WI38 (cell line): Measurements from ENCODE around the gene EFCAB9.

Experiments used
- H3K4me3 ChIP-seq: 2 replicates; pipeline ENCODE4 v1.5.1; 2011; ENCODE audit warnings: low read depth, mild to moderate bottlenecking, control low read depth, low read length
- TF ChIP-seq, protein P1 (sequence below): IDR thresholded peaks from 2 replicates; pipeline ENCODE4 v1.5.1; 2012; ENCODE audit warnings: low read depth, mild to moderate bottlenecking, control low read depth, low read length

EFCAB9 gene

DNA sequence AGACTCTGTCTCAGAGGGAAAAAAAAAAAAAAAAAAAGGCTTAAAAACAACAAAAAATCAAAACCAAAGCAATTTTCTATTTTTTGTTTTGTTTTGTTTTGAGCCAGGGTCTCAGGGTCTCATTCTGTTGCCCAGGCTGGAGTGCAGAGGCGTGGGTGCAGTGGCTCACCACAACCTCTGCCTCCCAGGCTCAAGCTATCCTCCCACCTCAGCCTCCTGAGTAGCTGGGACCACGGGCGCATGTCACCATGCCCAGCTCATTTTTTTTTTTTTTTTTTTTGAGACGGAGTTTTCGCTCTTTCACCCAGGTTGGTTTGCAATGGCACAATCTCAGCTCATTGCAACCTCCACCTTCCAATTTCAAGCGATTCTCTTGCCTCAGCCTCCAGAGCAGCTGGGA is 11.7 kb upstream of the EFCAB9 start:
- TF ChIP-seq, protein P1, sequence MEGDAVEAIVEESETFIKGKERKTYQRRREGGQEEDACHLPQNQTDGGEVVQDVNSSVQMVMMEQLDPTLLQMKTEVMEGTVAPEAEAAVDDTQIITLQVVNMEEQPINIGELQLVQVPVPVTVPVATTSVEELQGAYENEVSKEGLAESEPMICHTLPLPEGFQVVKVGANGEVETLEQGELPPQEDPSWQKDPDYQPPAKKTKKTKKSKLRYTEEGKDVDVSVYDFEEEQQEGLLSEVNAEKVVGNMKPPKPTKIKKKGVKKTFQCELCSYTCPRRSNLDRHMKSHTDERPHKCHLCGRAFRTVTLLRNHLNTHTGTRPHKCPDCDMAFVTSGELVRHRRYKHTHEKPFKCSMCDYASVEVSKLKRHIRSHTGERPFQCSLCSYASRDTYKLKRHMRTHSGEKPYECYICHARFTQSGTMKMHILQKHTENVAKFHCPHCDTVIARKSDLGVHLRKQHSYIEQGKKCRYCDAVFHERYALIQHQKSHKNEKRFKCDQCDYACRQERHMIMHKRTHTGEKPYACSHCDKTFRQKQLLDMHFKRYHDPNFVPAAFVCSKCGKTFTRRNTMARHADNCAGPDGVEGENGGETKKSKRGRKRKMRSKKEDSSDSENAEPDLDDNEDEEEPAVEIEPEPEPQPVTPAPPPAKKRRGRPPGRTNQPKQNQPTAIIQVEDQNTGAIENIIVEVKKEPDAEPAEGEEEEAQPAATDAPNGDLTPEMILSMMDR = no peak
- no peak overlapping the region for H3K4me3 ChIP-seq

DNA sequence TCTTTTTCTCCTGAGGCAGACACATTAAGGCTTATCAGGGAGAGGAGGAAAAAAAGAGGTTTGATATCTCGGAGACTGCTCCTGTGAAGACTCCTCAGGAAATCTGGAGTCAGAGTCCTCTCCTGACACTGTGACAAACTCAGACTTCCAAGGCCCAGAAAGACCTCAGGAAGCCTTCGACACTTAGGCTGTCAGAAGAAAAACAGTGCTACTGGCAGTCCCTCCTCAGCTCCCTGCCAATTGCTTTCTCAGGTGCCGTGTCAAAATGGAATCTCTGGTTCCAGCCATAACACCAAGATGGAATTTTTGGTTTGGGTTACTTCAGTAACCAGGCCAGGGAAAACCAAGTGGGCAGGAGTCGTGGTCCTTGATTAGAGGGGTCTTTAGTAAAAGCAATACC is 10.1 kb upstream of the EFCAB9 start:
- no peak overlapping the region for H3K4me3 ChIP-seq
- TF ChIP-seq, protein P1 = no peak

DNA sequence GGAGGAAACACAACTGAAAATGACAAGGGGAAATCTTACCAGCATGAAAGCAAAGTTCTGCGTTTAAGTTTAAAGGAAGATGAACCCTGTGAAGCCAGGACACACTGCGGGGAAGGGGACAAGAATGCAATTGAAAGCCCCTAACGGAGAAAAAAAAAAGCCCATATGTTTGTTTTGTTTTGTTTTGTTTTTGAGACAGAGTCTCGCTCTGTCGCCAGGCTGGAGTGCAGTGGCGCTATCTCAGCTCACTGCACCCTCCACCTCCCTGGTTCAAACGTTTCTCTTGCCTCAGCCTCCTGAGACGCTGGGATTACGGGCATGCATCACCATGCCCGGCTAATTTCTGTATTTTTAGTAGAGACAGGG is 8.9 kb upstream of the EFCAB9 start:
- H3K4me3 ChIP-seq = no peak overlapping the region
- TF ChIP-seq, protein P1 = no peak

- H3K4me3 ChIP-seq = peak overlapping the region; percentile 94
Observed at GRCh38 chr5:172186114-172186695, 7.8 kb upstream of the EFCAB9 start.

GRCh38 chr5:172187118-172188032 is 6.6 kb upstream of the EFCAB9 start:
- TF ChIP-seq, protein P1 = 0 out of 2 replicates have a peak, but pooled peaks have one; percentile 14
- H3K4me3 ChIP-seq = peak overlapping the region; percentile 94

More at GRCh38 chr5:172186114-172186695, 7.8 kb upstream of the EFCAB9 start:
- TF ChIP-seq, protein P1 = no peak

GRCh38 chr5:172188033-172188892 is 5.7 kb upstream of the EFCAB9 start, which contains the start of gene STK10:
TSS of gene STK10 (minus strand) at chr5:172188224. CDS start at chr5:172188042, 182 bp downstream.
- TF ChIP-seq, protein P1 = peak; percentile 93
- H3K4me3 ChIP-seq = peak within 1 kb of the TSS; percentile 94
